Non-pigmented ciliary epithelial cell (primary cell): ENCODE measurements around the gene GSC.
A peak's percentile ranks its signal among the peaks of the same experiment; 100 is the strongest.
"Not testable (repeated sequence)": the region's sequence is repeated elsewhere in the genome, so short reads cannot be mapped to it uniquely, and the experiment has no call there.

Source experiments
- DNase-seq: peaks from one replicate; pipeline ENCODE4 v3.0.0-alpha.2; 2010; ENCODE audit warnings: low read depth

Gene GSC

DNA sequence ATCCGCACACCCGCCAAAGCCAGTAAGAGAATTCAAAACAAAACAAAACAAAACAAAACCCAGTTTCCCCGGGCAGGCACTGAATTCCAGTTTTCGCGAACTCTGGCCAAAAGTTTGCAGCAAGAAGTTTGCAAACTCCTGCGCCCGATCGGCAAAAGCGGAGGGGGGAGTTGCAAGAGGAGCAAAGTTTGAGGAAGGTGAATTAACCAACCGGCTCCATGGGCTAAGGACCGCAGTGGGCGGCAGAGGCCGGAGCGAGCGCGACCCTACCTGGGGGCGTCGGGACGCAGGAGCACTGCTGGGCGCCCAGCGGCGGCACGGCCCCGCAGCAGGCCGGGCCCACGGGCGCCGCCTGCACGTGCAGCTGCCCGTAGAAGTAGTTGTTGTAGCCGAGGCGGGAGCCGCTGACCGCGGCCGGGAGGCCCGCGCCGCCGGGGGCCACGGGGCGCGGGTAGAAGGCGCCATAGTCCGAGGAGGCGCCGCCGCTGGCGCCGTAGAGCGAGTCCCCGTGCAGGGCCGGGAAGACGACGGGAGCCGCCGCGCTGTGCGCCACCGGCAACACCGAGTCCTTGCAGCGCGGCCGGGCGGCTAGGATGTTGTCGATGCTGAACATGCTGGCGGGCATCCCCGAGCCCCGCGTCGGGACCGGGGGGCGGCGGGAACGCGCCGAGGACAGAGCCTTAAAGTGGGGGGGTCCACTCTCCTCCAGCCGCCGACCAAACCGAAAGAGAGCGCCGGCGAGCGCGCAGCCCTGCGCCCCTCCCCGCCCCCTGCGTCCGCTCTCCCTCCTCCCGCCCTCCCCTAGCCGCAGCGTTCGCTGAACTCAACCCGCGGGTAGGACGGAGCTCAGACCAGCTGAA lies at the start of gene GSC:
TSS of gene GSC (minus strand) at position 723 of the 860 bp plus-strand sequence. CDS start at position 625, 98 bp downstream.
- no peak for DNase-seq

- no peak for DNase-seq
These were observed 49.6 kb upstream of the GSC start for GRCh38 chr14:94819531-94819930.

- DNase-seq = no peak
These were observed 46.2 kb upstream of the GSC start for GRCh38 chr14:94816113-94816512.

DNA sequence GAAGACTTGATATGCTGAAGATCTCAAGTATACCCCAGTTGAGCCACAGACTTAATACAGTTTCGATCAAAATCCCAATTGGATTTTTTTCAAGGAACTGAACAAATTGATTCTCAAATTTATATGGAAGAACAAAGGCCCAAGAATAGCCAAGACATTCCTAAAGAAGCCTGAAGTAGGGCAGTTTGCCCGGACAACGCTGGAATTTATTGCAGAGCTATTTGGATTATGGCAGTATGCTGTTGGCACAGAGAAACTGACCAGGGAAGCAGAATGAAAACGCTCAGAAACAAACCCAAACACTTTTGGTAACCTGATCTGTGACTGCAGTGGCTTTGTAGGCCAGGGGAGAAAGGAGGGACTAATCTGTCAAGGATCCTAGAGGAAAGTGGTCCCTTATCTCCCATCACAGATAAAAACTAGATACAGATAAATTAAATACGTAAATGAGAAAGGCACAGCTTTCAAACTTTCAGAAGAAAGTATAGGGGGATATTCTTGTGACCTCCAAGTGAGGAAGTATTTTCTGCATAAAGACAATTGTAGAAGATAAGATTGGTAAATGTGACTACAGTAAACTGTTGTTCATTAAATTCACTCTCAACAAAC lies 35.9 kb upstream of the GSC start:
- no peak for DNase-seq

- no peak for DNase-seq
These were observed 31.3 kb upstream of the GSC start for GRCh38 chr14:94801225-94801624.

- DNase-seq = not testable (repeated sequence)
These were observed 30.9 kb upstream of the GSC start for GRCh38 chr14:94800764-94801163.

DNA sequence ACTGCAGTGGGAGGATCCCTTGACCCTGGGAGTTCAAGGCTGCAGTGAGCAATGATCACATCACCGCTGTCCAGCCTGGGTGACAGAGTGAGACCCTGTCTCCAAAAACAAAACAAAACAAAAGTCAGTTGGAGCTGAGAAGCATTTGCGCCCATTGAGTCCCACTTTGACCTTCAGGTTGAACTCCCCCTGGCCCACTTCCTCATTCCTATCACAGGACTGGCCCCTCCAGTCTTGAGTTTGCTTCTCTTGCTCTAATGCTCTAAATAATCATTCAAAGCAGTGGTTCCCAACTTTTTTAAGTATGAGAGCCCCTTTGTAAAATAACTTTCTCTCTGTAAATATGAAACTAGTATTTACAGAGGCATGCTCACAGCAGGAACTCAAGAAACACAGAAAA lies 28.0 kb upstream of the GSC start:
- DNase-seq = no peak

GRCh38 chr14:94796278-94796677 lies 26.4 kb upstream of the GSC start:
- no peak for DNase-seq

- no peak for DNase-seq
These were observed 25.5 kb upstream of the GSC start for GRCh38 chr14:94795372-94795771.

- DNase-seq = no peak
These were observed 24.0 kb upstream of the GSC start for GRCh38 chr14:94793901-94794300.

- no peak for DNase-seq
These were observed 17.7 kb upstream of the GSC start for GRCh38 chr14:94787655-94788054.

GRCh38 chr14:94787092-94787491 lies 17.2 kb upstream of the GSC start:
- DNase-seq = no peak

- DNase-seq = no peak
These were observed 10.9 kb upstream of the GSC start for GRCh38 chr14:94780536-94781399.

DNA sequence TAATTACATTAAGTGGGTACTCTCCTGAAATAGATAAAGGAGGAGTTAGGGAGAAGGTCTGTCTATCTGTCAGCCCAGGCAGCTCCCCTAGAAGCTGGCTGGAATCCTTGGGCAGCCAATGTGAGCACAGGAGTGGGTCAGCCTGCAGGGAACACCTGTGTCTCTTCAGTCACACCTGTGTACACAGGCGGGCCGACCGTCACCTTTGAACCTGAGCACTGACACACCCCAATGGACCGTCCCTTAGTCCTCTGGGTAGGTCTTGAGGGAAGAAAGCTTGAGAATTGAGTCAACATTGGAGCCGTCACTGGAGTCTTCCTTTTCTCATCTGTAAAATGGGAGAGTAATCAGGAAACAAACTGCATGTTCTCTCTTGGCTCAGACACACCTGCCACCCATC lies 9.8 kb upstream of the GSC start:
- no peak for DNase-seq

- DNase-seq = peak; percentile 11
These were observed 5.9 kb upstream of the GSC start for GRCh38 chr14:94775871-94776210.

- no peak for DNase-seq
These were observed 5.4 kb upstream of the GSC start for GRCh38 chr14:94775091-94775870.

DNA sequence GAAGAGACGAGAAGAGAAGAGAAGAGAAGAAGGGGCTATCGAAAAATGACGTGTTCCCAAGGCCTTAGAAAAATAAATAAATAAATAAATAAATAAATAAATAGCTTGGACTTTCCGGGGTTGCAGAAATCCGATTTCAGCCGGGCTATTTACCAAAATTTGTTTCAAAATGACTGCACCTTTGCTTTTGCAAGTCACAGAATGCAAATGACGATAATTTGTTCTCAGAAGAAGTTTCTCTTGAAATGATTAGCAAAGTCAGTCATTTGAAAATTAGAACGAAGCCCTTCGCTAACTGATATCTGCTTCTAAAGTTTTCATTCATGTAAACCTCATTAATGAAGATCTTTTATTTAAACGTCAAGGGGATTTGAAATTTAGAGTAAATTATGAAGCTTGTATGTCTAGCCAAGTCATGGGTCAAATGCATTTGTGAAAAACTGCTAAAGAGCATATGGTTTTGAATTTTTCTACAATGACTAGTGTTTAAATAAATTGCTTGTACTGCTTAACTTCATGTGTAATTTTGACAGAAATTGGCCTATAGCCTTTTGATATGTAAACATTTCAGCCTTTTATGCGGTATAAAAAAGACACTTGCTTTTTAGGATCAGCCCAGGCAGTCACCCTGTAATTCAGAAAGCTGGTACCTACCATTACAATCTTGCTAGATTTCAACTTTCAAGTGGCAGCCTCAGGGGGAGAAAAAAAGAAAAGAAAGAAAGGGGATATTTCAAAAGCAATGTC lies 4.6 kb upstream of the GSC start:
- no peak for DNase-seq

GRCh38 chr14:94773655-94774343 lies 3.9 kb upstream of the GSC start:
- no peak for DNase-seq

GRCh38 chr14:94773061-94773648 lies 3.2 kb upstream of the GSC start:
- DNase-seq = no peak

- DNase-seq = no peak
These were observed 2.6 kb upstream of the GSC start for GRCh38 chr14:94772548-94772947.
